ENCODE measurements around the gene USE1.

The USE1 gene

GRCh38 chr19:17262557-17262956 is 47.4 kb downstream of the USE1 start:
- no peak for DNase-seq

GRCh38 chr19:17263712-17264640 is 48.8 kb downstream of the USE1 start:
- no peak for DNase-seq

- no peak for DNase-seq
These were observed 49.5 kb downstream of the USE1 start, which contains the start of gene USHBP1 for GRCh38 chr19:17264641-17264979. Gene USHBP1, minus strand, starts transcription at chr19:17264745. Its CDS starts 446 bp downstream, at chr19:17264299.

- DNase-seq, result no peak
These were observed 50.9 kb downstream of the USE1 start for GRCh38 chr19:17266026-17266425.

- DNase-seq, result no peak
These were observed 51.4 kb downstream of the USE1 start for GRCh38 chr19:17266589-17266974.

GRCh38 chr19:17266975-17267788 is 52.0 kb downstream of the USE1 start, which contains the start of gene BABAM1:
Gene BABAM1, plus strand, starts transcription at chr19:17267443. Its CDS starts 1,364 bp downstream, at chr19:17268807.
- peak; percentile 97 for DNase-seq

GRCh38 chr19:17268754-17269153 is 53.6 kb downstream of the USE1 start:
- no peak for DNase-seq
